GM15510 (cell line): Measurements from ENCODE around the gene DDT.
"Not testable (repeated sequence)": the region's sequence is repeated elsewhere in the genome, so short reads cannot be mapped to it uniquely, and the experiment has no call there.

Experiments used
- POLR2A ChIP-seq: IDR thresholded peaks from 3 replicates; pipeline ENCODE4 v1.6.1; 2011; ENCODE audit warnings: borderline replicate concordance; ENCODE audit not compliant: insufficient read length; ENCODE audit errors: extremely low read depth

DDT gene

GRCh38 chr22:24002272-24002671 lies 28.0 kb upstream of the DDT start:
- TF ChIP-seq POLR2A: no peak

- TF ChIP-seq POLR2A: no peak
These were observed 27.1 kb upstream of the DDT start for GRCh38 chr22:24001314-24001713.

- TF ChIP-seq POLR2A: no peak
These were observed 22.9 kb upstream of the DDT start for GRCh38 chr22:23997092-23997491.

DNA sequence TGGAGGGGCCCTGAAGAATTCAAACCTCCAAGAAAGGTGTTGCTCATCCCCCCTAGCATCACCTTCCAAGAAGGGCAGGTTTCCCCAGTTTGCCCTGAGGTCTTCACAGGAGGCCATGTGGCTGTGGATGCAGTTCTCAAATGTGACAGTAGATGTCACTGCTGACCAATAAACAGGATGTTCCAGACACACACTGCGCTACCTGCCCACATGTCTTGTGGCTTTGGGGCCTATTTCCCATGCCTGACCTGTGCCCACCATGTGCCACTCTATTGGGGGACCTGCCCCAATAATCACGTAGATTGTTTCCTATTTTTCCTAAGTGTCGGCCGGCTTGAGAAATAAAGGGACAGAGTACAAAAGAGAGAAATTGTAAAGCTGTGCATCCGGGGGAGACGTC lies 10.2 kb upstream of the DDT start:
- no peak for TF ChIP-seq POLR2A

DNA sequence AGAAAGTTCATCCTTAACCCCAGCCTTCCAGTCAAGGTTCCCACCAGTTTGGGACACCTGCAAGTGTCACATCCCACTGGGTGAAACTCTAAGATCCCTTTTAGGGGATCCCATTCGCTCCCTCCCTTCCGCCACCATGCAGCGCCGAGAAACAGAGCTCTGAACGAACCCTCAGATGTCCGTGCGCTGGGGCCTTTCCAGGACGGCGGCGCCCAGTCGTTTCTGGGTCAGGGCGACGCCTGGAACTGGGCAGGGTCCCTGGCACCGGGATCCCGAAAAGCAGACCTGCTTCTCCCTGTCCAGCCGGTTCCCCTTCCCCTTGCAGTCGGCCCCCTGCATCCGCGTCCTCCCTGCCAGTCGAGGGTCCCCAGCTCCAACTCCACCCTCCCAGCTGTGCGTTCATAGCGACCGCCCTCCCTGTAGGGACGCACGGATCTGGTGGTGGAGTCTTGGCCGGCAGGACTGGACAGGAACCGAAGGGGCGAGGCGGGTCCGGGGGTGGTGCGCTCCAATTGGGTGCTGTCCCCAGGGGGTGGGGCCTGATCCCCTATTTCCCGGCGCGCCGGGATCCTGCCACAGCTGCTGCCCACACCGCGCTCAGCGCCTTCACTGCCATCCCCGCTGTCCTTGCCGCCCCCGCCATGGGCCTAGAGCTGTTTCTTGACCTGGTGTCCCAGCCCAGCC lies 5.5 kb upstream of the DDT start, which contains the start of gene GSTT2:
Gene GSTT2 (plus strand): TSS at position 578 of the 684 bp plus-strand sequence.
- TF ChIP-seq POLR2A: not testable (repeated sequence)

GRCh38 chr22:23970816-23971486 lies 3.3 kb downstream of the DDT start:
- no peak for TF ChIP-seq POLR2A

- TF ChIP-seq POLR2A: no peak
These were observed 4.0 kb downstream of the DDT start for GRCh38 chr22:23970201-23970641.

DNA sequence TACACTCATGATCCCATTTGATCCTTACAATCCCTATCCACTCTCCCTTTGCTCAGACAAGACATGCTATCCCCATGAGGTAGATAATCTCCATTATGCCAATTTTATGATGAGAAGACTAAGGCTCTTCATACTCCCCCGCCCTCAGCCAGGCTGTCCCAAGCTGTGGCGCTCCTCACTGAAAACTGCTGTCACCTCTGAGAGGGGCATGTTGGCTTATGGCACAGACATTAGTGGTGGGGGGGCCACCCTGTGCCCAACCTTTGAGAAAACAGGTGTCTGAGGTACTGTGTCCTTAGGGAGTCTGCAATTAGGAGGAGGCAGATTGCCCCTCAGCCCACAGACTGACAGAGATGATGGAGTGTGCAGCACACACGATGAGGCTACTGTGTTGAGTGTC lies 5.2 kb downstream of the DDT start:
- TF ChIP-seq POLR2A: no peak

DNA sequence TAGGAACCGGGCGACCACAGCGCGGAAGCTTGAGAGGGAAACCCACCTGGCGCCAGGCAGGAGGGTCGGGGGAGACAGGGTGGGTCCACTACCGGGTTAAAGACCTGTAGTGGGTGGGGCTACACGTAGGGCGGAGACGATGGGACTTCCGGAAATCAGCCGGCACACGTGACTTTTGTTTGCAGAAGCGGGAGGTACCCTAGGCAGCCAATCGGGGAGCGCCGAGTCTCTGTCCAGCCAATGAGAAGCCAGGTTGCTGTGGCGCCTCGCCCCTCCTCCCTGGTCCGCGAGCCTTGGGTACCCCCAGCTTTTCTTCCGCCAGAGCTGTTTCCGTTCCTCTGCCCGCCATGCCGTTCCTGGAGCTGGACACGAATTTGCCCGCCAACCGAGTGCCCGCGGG lies 7.7 kb downstream of the DDT start, which contains the start of gene DDTL:
Gene DDTL (plus strand): TSS at position 321 of the 400 bp plus-strand sequence. CDS start 27 bp downstream, at position 348.
- not testable (repeated sequence) for TF ChIP-seq POLR2A

DNA sequence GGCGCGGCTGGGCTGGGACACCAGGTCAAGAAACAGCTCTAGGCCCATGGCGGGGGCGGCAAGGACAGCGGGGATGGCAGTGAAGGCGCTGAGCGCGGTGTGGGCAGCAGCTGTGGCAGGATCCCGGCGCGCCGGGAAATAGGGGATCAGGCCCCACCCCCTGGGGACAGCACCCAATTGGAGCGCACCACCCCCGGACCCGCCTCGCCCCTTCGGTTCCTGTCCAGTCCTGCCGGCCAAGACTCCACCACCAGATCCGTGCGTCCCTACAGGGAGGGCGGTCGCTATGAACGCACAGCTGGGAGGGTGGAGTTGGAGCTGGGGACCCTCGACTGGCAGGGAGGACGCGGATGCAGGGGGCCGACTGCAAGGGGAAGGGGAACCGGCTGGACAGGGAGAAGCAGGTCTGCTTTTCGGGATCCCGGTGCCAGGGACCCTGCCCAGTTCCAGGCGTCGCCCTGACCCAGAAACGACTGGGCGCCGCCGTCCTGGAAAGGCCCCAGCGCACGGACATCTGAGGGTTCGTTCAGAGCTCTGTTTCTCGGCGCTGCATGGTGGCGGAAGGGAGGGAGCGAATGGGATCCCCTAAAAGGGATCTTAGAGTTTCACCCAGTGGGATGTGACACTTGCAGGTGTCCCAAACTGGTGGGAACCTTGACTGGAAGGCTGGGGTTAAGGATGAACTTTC lies 13.0 kb downstream of the DDT start, which contains the start of gene GSTT2B:
Gene GSTT2B (minus strand): TSS at position 112 of the 688 bp plus-strand sequence. CDS start 64 bp downstream, at position 48.
- TF ChIP-seq POLR2A: not testable (repeated sequence)

DNA sequence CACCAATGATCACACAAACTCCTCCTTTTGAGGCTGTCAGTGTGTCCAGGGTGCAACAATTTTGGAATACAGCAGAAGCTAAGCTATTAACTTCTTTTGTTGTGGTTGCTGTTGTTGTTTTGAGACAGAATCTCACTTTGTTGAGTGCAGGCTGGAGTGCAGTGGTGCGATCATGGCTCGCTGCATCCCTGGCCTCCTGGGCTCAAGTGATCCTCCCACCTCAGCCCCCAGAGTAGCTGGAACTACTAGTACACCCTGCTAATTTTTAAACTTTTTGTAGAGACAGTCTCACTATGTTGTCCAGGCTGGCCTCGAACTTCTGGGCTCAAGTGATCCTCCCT lies 35.3 kb downstream of the DDT start:
- no peak for TF ChIP-seq POLR2A

DNA sequence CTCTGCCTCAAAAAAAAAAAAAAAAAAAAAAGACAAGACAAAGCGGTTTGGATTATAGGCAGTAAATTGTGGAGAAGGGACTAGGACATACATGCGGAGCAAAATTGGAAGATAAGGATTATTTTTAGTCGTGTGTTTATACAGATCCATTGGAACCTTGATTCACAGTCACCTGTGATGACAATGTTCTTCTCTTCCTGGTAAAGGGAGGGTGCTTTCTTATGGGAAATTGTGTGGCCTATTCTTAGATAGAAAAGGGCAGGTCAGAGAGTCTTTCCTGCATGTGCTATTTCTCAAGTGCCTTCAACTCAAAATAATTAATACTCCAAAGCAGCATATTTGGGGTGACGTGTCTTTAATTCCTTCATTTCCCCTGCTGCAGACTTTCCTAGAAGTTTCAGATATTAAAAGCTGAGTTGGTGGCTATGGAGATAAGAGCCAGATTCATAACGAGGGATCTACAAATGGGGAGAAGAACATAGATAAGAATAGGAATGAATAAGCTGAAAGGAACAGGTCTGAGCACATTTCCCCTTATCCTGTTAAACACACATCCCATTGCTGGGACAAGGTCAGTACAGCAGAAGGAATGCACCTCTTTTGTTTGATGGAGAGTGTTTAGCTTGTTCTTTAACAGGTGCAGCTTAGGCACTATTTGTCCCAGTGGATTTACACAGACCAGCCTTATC lies 35.8 kb downstream of the DDT start:
- TF ChIP-seq POLR2A: no peak

- TF ChIP-seq POLR2A: no peak
These were observed 47.7 kb downstream of the DDT start for GRCh38 chr22:23926561-23926960.

- TF ChIP-seq POLR2A: no peak
These were observed 49.1 kb downstream of the DDT start for GRCh38 chr22:23925020-23925606.
